Activated effector memory CD4-positive, alpha-beta T cell treated with anti-CD3 and anti-CD28 coated beads, Interleukin-2, amount 50 U/mL, for 16 hours (primary cell): Measurements from ENCODE around the gene SOCS4.
"Not testable (repeated sequence)": the region's sequence is repeated elsewhere in the genome, so short reads cannot be mapped to it uniquely, and the experiment has no call there.

Source experiments
- DNase-seq: peaks from one replicate; pipeline ENCODE4 v3.0.0-alpha.2; 2020

SOCS4 gene, protein sequence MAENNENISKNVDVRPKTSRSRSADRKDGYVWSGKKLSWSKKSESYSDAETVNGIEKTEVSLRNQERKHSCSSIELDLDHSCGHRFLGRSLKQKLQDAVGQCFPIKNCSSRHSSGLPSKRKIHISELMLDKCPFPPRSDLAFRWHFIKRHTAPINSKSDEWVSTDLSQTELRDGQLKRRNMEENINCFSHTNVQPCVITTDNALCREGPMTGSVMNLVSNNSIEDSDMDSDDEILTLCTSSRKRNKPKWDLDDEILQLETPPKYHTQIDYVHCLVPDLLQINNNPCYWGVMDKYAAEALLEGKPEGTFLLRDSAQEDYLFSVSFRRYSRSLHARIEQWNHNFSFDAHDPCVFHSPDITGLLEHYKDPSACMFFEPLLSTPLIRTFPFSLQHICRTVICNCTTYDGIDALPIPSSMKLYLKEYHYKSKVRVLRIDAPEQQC

DNA sequence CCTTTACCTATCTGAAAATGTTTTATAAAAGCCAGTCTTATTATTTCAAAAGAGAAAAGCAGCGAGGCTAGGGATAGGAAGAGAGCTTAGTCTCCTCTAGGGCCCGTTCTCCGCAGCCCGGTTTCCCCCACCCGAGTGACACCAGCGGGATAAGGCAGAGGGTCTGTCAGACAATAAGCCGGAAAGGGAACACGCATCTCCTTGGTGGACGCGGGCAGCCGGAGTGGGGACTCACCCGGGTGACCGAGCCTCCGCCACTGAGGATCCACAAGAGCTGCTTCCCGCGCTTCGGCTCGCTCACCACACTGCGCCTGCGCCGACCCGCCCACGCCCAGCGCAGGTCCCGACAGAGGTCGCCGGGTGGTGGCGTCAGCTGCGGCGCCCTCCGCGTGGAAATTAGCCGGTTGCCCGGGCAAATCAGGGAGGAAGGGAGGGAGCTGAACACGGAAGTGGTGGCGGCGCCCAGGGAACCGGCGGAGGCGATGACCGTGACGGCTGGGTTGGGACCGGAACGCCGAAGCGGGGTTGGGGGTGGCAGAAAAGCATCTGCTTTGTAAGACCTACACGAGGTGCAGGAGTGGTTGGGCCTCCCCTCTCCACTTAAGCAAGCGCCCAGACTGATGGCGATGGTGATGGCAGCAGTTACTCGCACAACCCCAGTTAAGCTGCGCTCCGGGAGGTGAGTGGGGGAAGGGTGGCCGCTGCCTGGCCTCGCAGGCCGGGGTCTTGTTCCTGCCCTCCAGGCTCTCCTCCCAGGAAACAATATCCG is at the start of gene SOCS4, which contains the start of gene WDHD1:
Gene SOCS4, plus strand, starts transcription at position 444 of the 769 bp plus-strand sequence. CDS start 15,806 bp downstream, outside the sequence.
Gene WDHD1, minus strand, starts transcription at position 307 of the 769 bp plus-strand sequence. CDS start 312 bp downstream, outside the sequence.
- peak; percentile 99 for DNase-seq

DNA sequence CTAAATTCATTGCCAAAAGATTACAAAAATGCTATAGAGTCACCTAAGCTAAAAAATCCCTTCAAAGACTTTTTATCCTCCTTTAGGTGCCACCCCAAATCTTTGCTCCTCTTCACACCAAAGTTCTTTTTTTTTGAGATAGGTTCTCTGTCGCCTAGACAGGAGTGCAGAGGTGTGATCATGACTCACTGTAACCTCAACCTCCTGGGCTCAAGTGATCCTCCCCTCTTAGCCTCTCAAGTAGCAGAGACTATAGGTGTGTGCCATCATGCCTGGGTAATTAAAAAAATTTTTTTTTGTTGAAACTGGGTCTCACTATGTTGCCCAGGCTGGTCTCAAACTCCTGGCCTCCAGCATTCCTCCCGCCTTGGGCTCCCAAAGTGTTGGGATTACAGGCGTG is 48.0 kb upstream of the SOCS4 start:
- no peak for DNase-seq

DNA sequence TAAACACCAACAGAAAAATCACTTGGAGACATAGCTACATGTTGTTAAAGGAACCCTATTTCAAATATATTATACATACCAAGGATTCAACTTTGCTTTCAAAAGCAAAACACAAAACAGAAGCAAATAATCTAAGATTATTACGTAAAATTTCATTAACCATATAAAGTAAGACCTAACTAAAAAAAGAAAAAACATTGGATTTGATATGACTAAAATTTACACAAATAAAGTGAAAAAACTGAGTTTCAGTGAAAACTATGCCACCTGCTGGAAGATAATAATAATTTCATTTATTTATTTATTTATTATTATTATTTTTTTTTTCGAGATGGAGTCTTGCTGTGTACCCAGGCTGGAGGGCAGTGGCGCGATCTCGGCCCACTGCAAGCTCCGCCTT is 45.3 kb upstream of the SOCS4 start:
- DNase-seq: no peak

DNA sequence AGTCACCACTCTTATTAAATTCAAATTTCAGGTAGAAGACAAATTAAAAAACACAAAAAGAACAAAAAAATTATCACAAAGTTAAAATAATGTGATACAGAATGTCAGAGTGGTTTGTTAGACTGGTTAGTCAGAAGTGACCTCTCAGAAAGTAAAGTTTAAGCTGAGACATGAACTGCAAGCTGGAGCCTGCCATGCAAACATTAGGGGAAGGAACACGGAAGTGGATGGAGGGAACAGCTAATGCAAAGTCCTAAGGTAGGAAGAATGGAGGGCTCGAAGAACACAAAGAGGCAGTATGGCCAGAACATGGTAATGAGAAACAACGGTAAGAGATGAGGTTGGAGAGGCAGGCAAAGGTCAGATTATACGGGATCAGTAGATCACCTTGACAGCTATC is 41.9 kb upstream of the SOCS4 start:
- DNase-seq: no peak

DNA sequence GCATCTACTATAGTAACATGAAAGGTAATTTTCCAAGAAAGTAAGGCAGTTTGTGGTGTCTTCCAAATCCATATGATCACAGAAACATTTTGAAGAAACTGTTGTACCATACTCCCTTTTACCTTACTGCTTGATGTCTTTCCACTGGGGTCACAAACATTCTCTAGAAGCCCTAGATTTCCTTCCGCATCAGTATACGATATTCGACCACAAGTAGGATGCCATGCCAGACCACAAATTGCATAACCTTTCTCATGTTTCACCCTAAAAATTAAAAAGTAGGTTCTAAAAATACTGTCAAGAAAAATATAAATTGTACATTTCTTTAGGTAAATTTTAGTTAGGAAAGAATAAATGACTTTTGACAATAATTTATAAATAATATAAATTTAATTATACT is 26.7 kb upstream of the SOCS4 start:
- no peak for DNase-seq

DNA sequence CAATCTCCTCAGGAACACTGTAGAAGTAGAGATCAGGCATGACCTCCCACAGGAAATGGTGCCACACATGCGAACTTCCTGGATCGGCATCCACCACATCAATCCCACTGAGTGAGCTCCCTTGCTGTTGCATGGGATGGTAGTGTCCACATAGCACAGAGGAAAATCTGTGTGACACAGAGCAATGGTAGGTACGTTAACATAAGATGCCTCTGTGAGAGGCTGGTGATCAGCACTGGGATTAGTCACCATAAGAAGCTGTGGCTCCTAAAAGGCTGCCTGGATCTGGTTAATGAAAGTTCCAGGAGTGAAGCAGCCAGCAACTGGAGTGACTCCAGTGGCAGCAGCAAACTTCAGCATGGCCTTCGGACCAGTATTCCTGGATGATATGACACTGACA is 22.0 kb upstream of the SOCS4 start:
- DNase-seq: no peak

DNA sequence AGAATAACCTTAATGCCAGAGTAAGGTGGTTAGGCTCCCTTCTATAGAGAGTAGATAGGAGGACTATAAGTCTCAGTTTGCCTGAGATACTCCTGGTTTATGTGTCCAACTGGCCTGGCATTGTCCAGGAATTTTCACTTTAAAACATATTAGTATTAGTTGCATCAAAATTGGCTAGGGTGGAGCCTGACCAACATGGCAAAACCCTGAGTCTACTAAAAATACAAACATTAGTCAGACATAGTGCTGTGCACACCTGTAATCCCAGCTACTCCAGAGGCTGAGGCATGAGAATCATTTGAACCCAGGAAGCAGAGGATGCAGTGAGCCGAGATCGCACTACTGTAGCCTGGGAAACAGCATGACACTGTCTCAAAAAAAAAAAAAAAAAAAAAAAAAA is 12.0 kb upstream of the SOCS4 start:
- DNase-seq: no peak

DNA sequence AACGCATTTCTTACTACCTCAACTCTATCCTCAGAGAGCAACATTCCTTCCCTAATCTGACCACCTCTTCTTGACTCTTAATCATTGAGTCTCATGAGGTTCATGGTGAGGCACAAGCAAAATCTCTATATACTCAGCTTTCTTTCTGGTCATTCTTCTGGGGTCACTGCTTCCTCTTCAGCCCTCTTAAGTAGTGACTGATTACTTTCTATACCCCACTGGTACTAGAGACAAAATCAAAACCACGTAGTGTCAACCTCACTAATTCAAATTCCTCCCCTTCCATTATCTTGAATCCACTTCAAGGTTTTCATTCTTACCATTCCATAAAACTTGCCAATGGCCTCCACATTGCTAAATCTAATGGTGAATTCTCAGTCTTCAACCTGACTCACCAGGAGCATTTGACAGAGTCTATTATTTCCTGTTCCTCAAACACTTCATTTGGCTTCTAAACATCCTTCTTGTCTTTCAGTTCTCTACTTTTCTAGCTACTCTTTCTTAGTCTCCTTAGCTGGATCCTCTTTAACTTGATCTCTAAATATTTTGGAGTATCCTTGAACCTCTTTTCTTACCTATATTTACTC is 7.0 kb upstream of the SOCS4 start:
- DNase-seq: no peak

DNA sequence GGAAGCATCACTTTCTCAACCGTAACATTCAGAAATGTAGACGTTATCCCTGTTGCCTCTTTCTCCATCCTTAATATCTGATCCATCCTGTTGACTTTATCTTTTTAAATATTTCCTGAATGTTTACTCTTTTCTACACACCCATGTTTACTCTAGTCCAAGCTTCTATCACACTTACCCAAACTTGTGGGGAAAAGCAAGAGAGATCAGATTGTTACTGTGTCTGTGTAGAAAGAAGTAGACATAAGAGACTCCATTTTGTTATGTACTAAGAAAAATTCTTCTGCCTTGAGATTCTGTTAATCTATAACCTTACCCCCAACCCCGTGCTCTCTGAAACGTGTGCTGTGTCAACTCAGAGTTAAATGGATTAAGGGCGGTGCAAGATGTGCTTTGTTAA is 2.7 kb upstream of the SOCS4 start:
- DNase-seq: not testable (repeated sequence)

DNA sequence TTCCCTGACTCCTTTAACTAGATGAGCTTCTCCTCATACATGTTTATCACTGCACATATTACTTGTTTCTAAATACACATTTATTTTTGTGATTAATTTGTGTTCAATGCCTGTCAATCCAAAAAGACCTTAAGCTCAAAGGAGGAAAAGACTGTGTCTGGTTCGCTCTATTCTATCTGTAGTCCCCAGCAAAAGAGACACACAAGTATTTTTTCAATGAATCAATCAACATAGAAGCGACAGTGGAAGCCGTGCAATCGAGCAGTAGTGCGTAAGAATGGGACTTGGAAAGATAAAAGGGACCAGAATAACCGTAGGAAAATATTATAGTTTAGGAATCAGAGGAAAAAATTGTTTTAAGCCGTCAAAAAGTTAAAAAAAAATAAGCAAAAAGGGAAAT is 1.1 kb upstream of the SOCS4 start:
- no peak for DNase-seq

DNA sequence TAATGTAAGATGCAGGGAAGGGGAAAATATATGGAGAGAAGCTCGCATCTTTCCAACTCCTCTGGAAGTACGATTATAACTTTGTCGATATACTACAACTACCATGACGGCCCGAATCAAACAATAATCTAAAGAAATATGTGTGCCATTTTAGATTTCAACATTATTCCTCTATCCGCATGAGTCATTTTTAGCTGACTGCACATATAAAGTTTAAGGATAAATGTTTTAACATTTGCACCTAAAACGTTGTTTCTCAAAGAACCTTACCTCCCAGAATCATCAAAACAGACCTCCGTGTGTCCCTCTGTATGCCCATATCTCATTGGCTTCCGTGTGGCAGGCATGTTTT is 619 bp upstream of the SOCS4 start:
- no peak for DNase-seq

DNA sequence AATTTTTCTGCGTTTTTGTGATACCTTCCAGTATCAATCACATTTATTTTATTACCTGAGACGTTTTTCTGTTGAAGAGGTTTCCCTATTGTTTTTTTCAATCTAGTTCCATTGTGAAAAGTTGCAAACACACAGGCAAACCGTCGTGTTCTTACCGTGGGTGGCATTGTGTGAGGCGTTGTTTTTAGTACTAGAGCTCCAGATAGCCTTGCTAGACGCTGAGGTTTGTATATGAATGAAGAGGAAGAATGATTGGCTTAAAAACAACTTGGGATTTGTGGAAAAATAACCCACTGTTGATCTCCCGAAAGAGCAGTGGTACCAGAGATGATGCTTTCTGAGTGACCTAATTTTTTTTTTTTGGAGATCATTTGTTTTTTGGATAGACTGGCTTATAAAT is 1.0 kb downstream of the SOCS4 start:
- no peak for DNase-seq

DNA sequence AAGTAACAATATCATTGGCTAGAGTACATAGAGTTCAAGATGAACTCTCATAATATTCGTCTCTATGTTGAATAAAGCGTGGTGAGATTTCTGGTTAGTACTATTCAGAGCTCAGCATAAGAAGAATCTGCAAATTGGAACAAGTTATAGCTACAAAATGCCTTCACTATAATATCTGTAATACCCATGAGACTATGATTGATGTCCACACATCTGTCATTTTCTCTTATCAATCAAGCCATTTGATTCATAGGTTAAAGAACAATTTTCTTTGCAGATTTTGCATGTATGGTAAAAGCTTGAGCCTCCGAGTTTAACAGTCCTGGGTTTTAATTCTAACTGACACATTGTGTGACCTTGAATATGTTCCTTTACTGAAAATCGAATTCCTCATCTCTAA is 1.4 kb downstream of the SOCS4 start:
- no peak for DNase-seq

DNA sequence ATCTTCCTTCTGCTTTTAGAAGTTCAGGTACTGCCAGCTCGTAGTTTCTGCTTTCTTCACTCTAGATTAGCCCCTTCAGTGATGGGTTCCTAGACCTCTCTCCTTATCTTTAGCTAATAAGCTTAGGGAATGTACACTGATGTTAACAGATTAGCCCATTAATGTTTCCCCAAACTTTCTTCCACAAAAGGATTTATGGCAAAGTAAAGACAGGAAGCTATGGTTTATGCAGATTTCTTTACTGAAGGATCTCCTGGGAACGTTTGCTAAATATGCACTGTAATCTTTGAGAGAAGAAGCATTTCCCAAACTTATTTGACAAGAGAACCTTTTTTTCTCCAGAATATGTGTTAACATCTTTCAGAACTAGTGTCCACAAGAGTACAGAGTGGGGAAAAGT is 4.2 kb downstream of the SOCS4 start:
- DNase-seq: no peak

DNA sequence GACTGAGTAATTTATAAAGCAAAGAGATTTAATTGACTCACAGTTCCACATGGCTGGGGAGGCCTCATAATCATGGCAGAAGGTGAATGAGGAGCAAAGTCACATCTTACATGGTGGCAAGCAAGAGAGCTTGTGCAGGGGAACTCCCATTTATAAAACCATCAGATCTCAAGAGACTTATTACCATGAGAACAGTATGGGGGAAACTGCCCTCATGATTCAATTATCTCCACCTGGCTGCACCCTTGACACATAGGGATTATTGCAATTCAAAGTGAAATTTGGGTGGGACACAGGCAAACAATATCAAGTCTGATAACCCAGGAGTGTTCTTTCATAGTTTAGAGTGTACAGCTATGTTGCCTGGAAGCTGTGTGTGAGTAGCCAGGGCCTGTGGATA is 11.0 kb downstream of the SOCS4 start:
- DNase-seq: not testable (repeated sequence)

DNA sequence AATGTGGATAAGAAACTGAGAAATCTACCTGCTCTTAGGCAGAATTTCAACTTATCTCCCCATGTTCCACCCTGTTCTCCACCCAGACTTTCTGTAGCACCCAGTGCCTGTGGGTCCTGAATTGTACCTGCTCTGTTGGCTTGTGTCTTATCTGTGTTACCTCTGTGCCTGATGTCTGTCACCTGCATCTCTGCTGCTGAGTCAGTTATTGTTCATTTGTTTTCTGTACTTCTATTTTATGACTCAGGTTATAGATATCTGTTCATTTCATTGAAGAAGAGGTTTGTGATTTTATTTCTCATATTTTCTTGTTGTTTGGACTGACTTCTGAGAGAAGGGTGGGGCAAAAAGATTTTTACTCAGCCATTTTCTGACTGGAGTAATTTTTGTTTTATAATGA is 11.7 kb downstream of the SOCS4 start:
- DNase-seq: no peak

DNA sequence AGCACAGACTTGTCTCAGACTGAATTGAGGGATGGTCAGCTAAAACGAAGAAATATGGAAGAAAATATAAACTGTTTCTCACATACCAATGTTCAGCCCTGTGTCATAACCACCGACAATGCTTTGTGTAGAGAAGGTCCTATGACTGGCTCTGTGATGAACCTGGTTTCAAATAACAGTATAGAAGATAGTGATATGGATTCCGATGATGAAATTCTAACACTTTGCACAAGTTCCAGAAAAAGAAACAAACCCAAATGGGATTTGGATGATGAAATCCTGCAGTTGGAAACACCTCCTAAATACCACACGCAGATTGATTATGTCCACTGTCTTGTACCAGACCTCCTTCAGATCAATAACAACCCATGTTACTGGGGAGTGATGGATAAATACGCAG is 16.5 kb downstream of the SOCS4 start:
- DNase-seq: no peak

DNA sequence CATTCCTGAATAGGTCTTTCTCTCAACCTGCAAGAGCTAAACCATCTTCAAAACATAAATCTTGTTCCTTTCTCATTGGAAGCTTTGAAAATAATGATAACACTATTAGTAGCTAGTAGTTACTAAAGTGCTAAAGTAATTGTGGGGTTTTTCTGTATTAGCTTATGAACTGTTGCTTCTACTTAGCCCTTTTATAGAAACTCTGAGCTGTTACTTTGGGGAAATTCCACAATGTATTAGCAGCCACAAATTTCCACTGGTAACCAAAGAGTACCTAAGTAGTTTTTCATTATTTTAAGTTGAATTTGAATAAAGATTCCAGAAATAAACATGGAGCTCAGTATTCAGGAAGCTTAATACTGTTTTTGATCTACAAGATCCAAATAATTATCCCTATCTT is 18.1 kb downstream of the SOCS4 start:
- no peak for DNase-seq

DNA sequence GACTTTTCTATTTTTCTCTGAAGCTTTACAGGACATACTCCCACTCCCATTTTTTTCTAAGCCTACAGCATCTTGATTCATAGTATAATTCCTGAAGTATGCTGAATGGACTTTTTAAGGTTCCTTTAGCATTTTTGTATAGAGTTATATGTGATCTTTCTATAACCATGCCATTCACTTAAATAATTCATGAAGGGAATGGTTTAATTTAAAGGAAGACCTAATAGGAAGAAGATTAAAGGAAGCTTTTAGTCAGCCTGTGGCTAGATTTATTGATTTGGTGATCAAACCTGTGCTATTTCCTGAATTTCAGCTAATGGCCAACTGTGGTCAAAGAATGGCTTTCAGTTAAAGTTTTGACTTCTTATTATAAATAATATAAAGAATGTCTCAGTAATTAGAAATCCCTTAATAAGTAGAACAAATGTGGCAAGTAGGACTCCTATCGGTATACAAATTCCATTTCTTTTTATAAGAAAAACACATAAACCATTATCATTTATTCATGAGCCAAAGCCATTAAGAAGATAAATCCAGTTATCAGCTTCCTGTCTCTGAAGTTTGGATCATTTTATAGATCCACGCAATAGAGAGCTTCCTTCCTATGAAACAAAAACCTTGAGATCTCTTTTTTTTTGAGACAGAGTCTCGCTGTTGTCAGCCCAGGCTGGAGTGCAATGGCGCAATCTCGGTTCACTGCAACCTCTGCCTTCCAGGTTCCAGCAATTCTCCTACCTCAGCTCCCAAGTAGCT is 20.4 kb downstream of the SOCS4 start:
- no peak for DNase-seq

DNA sequence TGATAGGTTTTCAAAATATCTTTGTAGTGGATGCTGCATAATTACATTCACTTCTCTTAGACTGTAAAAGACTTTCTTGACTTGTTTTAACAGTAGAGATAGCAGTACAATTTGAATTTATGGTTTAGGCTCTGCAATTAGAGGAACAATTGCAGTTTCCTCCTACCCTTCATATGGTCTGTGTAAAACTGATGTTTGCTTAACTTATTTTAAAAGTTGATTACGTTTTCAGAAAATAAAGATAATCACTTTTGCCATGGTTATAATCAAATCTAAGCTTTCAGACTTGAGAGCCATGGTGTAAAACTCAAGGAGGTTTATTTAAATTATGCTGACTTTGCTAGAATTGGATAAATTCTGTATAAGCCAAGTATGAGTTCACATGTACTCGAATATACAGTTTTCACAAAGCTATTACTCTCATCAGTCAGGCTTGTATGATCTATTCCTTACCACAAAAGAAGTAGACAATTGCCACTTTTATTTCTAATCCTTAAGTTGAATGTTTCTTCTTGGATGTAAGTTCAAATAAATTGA is 21.9 kb downstream of the SOCS4 start:
- DNase-seq: no peak

DNA sequence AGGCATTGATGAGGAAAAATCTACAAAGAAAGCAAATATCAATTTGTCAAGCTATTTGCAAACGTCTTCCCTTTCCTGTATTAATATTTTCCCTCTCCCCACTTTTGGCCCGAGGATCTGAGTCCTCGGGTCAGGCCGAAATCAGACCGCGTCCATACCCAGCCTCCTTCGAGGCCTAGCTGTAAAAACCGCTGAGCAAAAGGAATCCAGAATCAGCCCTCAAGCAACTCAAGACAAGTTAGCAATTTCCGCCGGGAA is 24.1 kb downstream of the SOCS4 start:
- DNase-seq: no peak

DNA sequence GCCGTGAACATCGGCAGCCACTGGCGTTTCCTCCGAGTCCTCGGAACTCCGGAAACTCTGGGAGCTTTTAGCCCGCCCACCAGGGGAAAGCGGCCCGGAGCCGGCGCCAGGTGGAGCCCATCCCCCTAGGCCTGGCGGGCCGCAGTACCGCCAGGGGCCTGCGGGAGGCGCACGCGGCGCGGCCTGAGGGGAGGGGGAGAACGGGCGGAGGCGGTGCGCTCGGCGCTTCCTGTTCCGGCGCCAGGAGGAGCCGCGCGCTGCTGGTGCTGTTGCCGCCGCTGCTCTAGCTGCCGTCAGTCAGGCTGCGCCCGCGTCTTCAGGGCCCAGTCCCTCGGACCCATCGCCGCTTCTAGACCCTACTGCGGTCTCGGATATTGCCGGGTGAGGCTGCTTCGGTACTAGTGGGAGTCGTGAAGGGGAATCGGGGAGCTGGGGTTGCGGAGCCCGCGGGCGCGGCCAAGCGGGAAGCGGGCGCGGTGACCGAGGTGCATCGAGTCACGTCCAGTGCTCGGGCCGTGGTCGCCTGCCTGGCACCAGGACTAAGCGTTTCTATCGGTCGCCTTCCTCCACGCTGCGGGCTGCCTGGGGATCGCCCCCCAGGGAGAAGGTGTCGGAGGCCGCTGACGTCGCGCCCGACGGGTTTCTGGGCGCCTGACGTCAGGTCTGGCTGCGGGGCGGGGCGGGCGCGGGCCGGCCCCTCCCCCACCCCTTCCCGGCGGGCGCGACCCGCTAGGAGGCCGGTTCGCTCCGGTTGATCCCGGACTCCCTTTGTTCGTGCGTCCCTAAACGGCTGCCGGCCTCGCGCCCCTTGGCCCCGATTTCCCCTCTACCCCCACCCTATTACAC is 24.6 kb downstream of the SOCS4 start, which contains the start of gene MAPK1IP1L:
Gene MAPK1IP1L, plus strand, starts transcription at position 225 of the 846 bp plus-strand sequence. CDS start 10,037 bp downstream, outside the sequence.
- peak; percentile 97 for DNase-seq
